AG04449 (cell line): ENCODE results near the gene WNT2.

Source experiments
- CTCF ChIA-PET: fragments of 350-600 bp; formaldehyde crosslinking; extraction: SDS; loops from one replicate; lab custom pipeline; 2021; ENCODE audit warnings: antibody characterized with exemption; lab: Yijun Ruan, JAX
- POLR2A ChIA-PET: fragments of 400-600, 350-600 bp; formaldehyde crosslinking; extraction: SDS; loops from one replicate; lab custom pipeline; 2020; ENCODE audit warnings: antibody characterized with exemption, inconsistent platforms; lab: Yijun Ruan, JAX
- DNase-seq: peaks from one replicate; pipeline ENCODE4 v3.0.0-alpha.2; 2010; ENCODE audit warnings: low read depth, low spot score
- H3K4me3 ChIP-seq: 2 replicates; pipeline ENCODE4 v1.5.1; 2011; ENCODE audit warnings: low read depth, mild to moderate bottlenecking, control low read depth, low read length
- CTCF ChIP-seq: IDR thresholded peaks from one replicate; pipeline ENCODE4 v1.5.1; 2011; ENCODE audit warnings: mild to moderate bottlenecking, moderate library complexity, low read length, control low read depth, inconsistent platforms; ENCODE audit not compliant: insufficient read depth; ENCODE audit errors: missing control alignments

WNT2 gene

GRCh38 chr7:117241088-117241487 is 81.8 kb downstream of the WNT2 start:
- DNase-seq = no peak
- TF ChIP-seq CTCF = no peak
- no peak overlapping the region for H3K4me3 ChIP-seq
- POLR2A ChIA-PET = no interaction called here
- CTCF ChIA-PET = interaction anchor here (1.7 kb wide), 1 partner anchor 9 kb away, joined by 5 read pairs; no protein-coding TSS in a partner anchor

GRCh38 chr7:117238937-117239336 is 83.9 kb downstream of the WNT2 start:
- CTCF ChIA-PET = interaction anchor here (2.0 kb wide), 1 partner anchor 26 kb away, joined by 6 read pairs; no protein-coding TSS in a partner anchor

GRCh38 chr7:117238472-117238871 is 84.4 kb downstream of the WNT2 start:
- DNase-seq = no peak
- H3K4me3 ChIP-seq = no peak overlapping the region
- POLR2A ChIA-PET = no interaction called here
- CTCF ChIA-PET = interaction anchor here (1.4 to 2.0 kb wide), 2 partner anchors 15 to 25 kb away, joined by 3 to 6 read pairs; no protein-coding TSS in a partner anchor
- TF ChIP-seq CTCF = no peak

More at GRCh38 chr7:117238937-117239336, 83.9 kb downstream of the WNT2 start:
- DNase-seq = no peak
- POLR2A ChIA-PET = no interaction called here
- H3K4me3 ChIP-seq = no peak overlapping the region
- no peak for TF ChIP-seq CTCF

- TF ChIP-seq CTCF = no peak
- H3K4me3 ChIP-seq = no peak overlapping the region
- POLR2A ChIA-PET = no interaction called here
- DNase-seq = no peak
- CTCF ChIA-PET = interaction anchor here (1.0 to 2.0 kb wide), 3 partner anchors 12 to 24 kb away, joined by 3 to 6 read pairs (median 3); no protein-coding TSS in a partner anchor
Measured at GRCh38 chr7:117237646-117238045, 85.2 kb downstream of the WNT2 start.

GRCh38 chr7:117231047-117231359 is 91.9 kb downstream of the WNT2 start:
- H3K4me3 ChIP-seq = no peak overlapping the region
- no peak for TF ChIP-seq CTCF
- CTCF ChIA-PET = interaction anchor here (0.8 to 4.1 kb wide), 3 partner anchors 13 to 20 kb away, joined by 3 to 19 read pairs (median 4); no protein-coding TSS in a partner anchor
- POLR2A ChIA-PET = no interaction called here
- no peak for DNase-seq

- H3K4me3 ChIP-seq = no peak overlapping the region
- DNase-seq = peak; percentile 95
- ChIA-PET POLR2A (no interaction called here), CTCF (interaction anchor here (0.8 to 4.1 kb wide), 6 partner anchors 9 to 167 kb away, joined by 3 to 19 read pairs (median 4); no protein-coding TSS in a partner anchor)
- no peak for TF ChIP-seq CTCF
Measured at GRCh38 chr7:117230276-117231046, 92.4 kb downstream of the WNT2 start.
